ENCODE measurements around the gene SCYGR1.

DNA sequence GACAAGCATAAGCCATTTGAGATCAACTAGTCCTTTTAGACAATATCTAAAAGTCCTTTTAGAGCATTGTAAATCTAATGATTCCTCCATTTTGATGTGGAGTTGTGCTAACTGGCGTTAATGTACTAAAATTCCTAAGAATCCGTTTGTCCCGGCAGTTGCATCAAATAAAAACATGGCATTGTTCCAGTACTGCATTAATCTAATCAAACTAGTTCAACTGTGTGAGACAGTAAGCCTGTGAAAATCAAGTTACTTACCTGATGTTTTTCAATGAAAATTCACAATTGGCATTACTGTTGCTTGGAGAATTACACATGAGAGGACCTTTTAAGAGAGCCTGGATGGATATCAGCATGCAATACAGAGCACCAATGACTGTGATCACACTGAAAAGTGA, 21.9 kb downstream of the SCYGR1 start:
- TF ChIP-seq, protein P1, sequence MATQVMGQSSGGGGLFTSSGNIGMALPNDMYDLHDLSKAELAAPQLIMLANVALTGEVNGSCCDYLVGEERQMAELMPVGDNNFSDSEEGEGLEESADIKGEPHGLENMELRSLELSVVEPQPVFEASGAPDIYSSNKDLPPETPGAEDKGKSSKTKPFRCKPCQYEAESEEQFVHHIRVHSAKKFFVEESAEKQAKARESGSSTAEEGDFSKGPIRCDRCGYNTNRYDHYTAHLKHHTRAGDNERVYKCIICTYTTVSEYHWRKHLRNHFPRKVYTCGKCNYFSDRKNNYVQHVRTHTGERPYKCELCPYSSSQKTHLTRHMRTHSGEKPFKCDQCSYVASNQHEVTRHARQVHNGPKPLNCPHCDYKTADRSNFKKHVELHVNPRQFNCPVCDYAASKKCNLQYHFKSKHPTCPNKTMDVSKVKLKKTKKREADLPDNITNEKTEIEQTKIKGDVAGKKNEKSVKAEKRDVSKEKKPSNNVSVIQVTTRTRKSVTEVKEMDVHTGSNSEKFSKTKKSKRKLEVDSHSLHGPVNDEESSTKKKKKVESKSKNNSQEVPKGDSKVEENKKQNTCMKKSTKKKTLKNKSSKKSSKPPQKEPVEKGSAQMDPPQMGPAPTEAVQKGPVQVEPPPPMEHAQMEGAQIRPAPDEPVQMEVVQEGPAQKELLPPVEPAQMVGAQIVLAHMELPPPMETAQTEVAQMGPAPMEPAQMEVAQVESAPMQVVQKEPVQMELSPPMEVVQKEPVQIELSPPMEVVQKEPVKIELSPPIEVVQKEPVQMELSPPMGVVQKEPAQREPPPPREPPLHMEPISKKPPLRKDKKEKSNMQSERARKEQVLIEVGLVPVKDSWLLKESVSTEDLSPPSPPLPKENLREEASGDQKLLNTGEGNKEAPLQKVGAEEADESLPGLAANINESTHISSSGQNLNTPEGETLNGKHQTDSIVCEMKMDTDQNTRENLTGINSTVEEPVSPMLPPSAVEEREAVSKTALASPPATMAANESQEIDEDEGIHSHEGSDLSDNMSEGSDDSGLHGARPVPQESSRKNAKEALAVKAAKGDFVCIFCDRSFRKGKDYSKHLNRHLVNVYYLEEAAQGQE (IDR thresholded peaks at IDR 0.05; ENCODE audit: insufficient read depth in 1 of 2, low read depth in 2 of 2, low read length in 1 of 2), result no peak
- TF ChIP-seq POLR2AphosphoS5 (IDR thresholded peaks at IDR 0.05; ENCODE audit: low read depth, low read length), result no peak
- TF ChIP-seq, protein P2, sequence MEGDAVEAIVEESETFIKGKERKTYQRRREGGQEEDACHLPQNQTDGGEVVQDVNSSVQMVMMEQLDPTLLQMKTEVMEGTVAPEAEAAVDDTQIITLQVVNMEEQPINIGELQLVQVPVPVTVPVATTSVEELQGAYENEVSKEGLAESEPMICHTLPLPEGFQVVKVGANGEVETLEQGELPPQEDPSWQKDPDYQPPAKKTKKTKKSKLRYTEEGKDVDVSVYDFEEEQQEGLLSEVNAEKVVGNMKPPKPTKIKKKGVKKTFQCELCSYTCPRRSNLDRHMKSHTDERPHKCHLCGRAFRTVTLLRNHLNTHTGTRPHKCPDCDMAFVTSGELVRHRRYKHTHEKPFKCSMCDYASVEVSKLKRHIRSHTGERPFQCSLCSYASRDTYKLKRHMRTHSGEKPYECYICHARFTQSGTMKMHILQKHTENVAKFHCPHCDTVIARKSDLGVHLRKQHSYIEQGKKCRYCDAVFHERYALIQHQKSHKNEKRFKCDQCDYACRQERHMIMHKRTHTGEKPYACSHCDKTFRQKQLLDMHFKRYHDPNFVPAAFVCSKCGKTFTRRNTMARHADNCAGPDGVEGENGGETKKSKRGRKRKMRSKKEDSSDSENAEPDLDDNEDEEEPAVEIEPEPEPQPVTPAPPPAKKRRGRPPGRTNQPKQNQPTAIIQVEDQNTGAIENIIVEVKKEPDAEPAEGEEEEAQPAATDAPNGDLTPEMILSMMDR (IDR thresholded peaks at IDR 0.05), result no peak
